ENCODE results near the gene PCF11.
A peak's percentile ranks its signal among the peaks of the same experiment; 100 is the strongest.

Gene PCF11

GRCh38 chr11:83156144-83156995, 561 bp upstream of the PCF11 start:
- DNase-seq, result peak; percentile 100

- DNase-seq, result peak; percentile 64
These were observed 844 bp downstream of the PCF11 start for GRCh38 chr11:83157594-83158356.

- DNase-seq, result no peak
These were observed 1.4 kb downstream of the PCF11 start for GRCh38 chr11:83158357-83158786.

GRCh38 chr11:83158965-83159901, 2.3 kb downstream of the PCF11 start:
- peak; percentile 49 for DNase-seq

- peak; percentile 41 for DNase-seq
These were observed 3.3 kb downstream of the PCF11 start for GRCh38 chr11:83159902-83160865.

GRCh38 chr11:83161610-83162199, 4.8 kb downstream of the PCF11 start:
- no peak for DNase-seq

- DNase-seq, result peak; percentile 58
These were observed 5.4 kb downstream of the PCF11 start for GRCh38 chr11:83162377-83162776.

- DNase-seq, result no peak
These were observed 9.4 kb downstream of the PCF11 start for GRCh38 chr11:83166193-83166866.

- DNase-seq, result no peak
These were observed 11.8 kb downstream of the PCF11 start for GRCh38 chr11:83168756-83169155.

- no peak for DNase-seq
These were observed 13.9 kb downstream of the PCF11 start for GRCh38 chr11:83170865-83171264.

- no peak for DNase-seq
These were observed 15.6 kb downstream of the PCF11 start for GRCh38 chr11:83172551-83172950.

- DNase-seq, result no peak
These were observed 17.1 kb downstream of the PCF11 start for GRCh38 chr11:83174008-83174407.

GRCh38 chr11:83175815-83176214, 18.9 kb downstream of the PCF11 start:
- no peak for DNase-seq

- DNase-seq, result no peak
These were observed 24.9 kb downstream of the PCF11 start for GRCh38 chr11:83181815-83182214.

GRCh38 chr11:83185767-83186166, 28.8 kb downstream of the PCF11 start:
- DNase-seq, result no peak

- no peak for DNase-seq
These were observed 30.5 kb downstream of the PCF11 start for GRCh38 chr11:83187465-83187864.

GRCh38 chr11:83191491-83191890, 34.6 kb downstream of the PCF11 start:
- no peak for DNase-seq

GRCh38 chr11:83191986-83192385, 35.1 kb downstream of the PCF11 start:
- no peak for DNase-seq

- DNase-seq, result peak; percentile 26
These were observed 35.8 kb downstream of the PCF11 start for GRCh38 chr11:83192606-83193245.
